Vagina (tissue), 2 donors: ENCODE results near the gene KHDRBS1.

Source experiments
- CTCF ChIP-seq, 3 experiments: fragments of 450-650 bp in 2 of 3; fragments of 200-600 bp in 1 of 3; sonication (generic) in 1 of 3; IDR thresholded peaks; one replicate each; pipeline ENCODE4 v1.5.1; 2017 to 2019; ENCODE audit warnings: antibody characterized with exemption in 3 of 3, mild to moderate bottlenecking in 2 of 3, moderate library complexity in 2 of 3
- POLR2A ChIP-seq, 2 donors: fragments of 450-650 bp; IDR thresholded peaks; one replicate each; pipeline ENCODE4 v1.6.1; 2017; ENCODE audit warnings: antibody characterized with exemption in 2 of 2, mild to moderate bottlenecking in 2 of 2, moderate library complexity in 2 of 2

GRCh38 chr1:32066489-32066873, 52.8 kb downstream of the KHDRBS1 start:
- TF ChIP-seq CTCF (IDR thresholded peaks at IDR 0.05), result no peak
- no peak for TF ChIP-seq POLR2A (IDR thresholded peaks at IDR 0.05)
